Measurements from ENCODE around the gene SPAG9. TPM values are rescaled to one million over a fixed set of nuclear protein-coding genes. Genes with fewer than 3 reads are reported as not detected.

The SPAG9 gene
- total RNA-seq (2014; rRNA removed), result 83.7 and 89.6 TPM in 2 replicates
- polyA plus RNA-seq (2012), result 28.8 TPM

- DNase-seq (ENCODE audit: low read depth), result peak; percentile 96
Observed at GRCh38 chr17:51120739-51121619, at the start of gene SPAG9. Gene SPAG9, minus strand, starts transcription at chr17:51120868. Its CDS starts 212 bp downstream, at chr17:51120656.

- no peak for DNase-seq (ENCODE audit: low read depth)
Observed at GRCh38 chr17:51169340-51169739, 48.7 kb upstream of the SPAG9 start.

GRCh38 chr17:51166987-51167931 lies 46.6 kb upstream of the SPAG9 start:
- DNase-seq (ENCODE audit: low read depth), result peak; percentile 35

- DNase-seq (ENCODE audit: low read depth), result peak; percentile 80
Observed at GRCh38 chr17:51166198-51166986, 45.7 kb upstream of the SPAG9 start, which contains the start of gene NME2. Gene NME2, plus strand, starts transcription at chr17:51166411. Its CDS starts 420 bp downstream, at chr17:51166831.

GRCh38 chr17:51165680-51166197 lies 45.1 kb upstream of the SPAG9 start:
- DNase-seq (ENCODE audit: low read depth), result no peak

GRCh38 chr17:51164911-51165679 lies 44.4 kb upstream of the SPAG9 start:
- DNase-seq (ENCODE audit: low read depth), result no peak

GRCh38 chr17:51161541-51161940 lies 40.9 kb upstream of the SPAG9 start:
- DNase-seq (ENCODE audit: low read depth), result no peak

GRCh38 chr17:51159604-51160003 lies 38.9 kb upstream of the SPAG9 start:
- DNase-seq (ENCODE audit: low read depth), result no peak

GRCh38 chr17:51155416-51155815 lies 34.7 kb upstream of the SPAG9 start:
- DNase-seq (ENCODE audit: low read depth), result no peak

GRCh38 chr17:51154176-51154575 lies 33.5 kb upstream of the SPAG9 start:
- DNase-seq (ENCODE audit: low read depth), result peak; percentile 19

- DNase-seq (ENCODE audit: low read depth), result peak; percentile 99
Observed at GRCh38 chr17:51153210-51154072, 32.8 kb upstream of the SPAG9 start, which contains the start of gene NME1. Gene NME1, plus strand, starts transcription at chr17:51153559. Its CDS starts 2,096 bp downstream, at chr17:51155655.

- DNase-seq (ENCODE audit: low read depth), result peak; percentile 41
Observed at GRCh38 chr17:51152766-51153209, 32.1 kb upstream of the SPAG9 start.

GRCh38 chr17:51150932-51151331 lies 30.3 kb upstream of the SPAG9 start:
- no peak for DNase-seq (ENCODE audit: low read depth)

GRCh38 chr17:51149163-51149562 lies 28.5 kb upstream of the SPAG9 start:
- no peak for DNase-seq (ENCODE audit: low read depth)

- peak; percentile 45 for DNase-seq (ENCODE audit: low read depth)
Observed at GRCh38 chr17:51147650-51148049, 27.0 kb upstream of the SPAG9 start.

GRCh38 chr17:51144266-51145022 lies 23.8 kb upstream of the SPAG9 start:
- no peak for DNase-seq (ENCODE audit: low read depth)

- DNase-seq (ENCODE audit: low read depth), result no peak
Observed at GRCh38 chr17:51142597-51142996, 21.9 kb upstream of the SPAG9 start.

- DNase-seq (ENCODE audit: low read depth), result no peak
Observed at GRCh38 chr17:51135956-51136355, 15.3 kb upstream of the SPAG9 start.
